ENCODE data around the gene CRABP2. TPM values are rescaled to one million over a fixed set of nuclear protein-coding genes. Genes with fewer than 3 reads are reported as not detected.

Gene CRABP2
- total and polyA plus RNA-seq, 10 of the 15 experiments (the other 5 are each of a cell fraction or from before 2014, with no cell fraction given) = 0.21 to 1.3 (median 0.41) TPM

- TF ChIP-seq REST (IDR thresholded peaks at IDR 0.05; ENCODE audit: low read depth, low read length) (no peak), RFX5 (IDR thresholded peaks at IDR 0.05; ENCODE audit: low read depth, low read length) (no peak), E2F4 (IDR thresholded peaks at IDR 0.05; ENCODE audit: low read depth, low read length) (no peak), EP300 (IDR thresholded peaks at IDR 0.05; ENCODE audit: borderline replicate concordance in 1 of 2, control insufficient read depth in 1 of 2, low read depth in 2 of 2, low read length in 2 of 2) (no peak), BMI1 (IDR thresholded peaks at IDR 0.05; ENCODE audit: borderline replicate concordance) (no peak), ZNF384 (IDR thresholded peaks at IDR 0.05; ENCODE audit: borderline replicate concordance, low read depth, low read length) (no peak)
- TF ChIP-seq, protein P1, sequence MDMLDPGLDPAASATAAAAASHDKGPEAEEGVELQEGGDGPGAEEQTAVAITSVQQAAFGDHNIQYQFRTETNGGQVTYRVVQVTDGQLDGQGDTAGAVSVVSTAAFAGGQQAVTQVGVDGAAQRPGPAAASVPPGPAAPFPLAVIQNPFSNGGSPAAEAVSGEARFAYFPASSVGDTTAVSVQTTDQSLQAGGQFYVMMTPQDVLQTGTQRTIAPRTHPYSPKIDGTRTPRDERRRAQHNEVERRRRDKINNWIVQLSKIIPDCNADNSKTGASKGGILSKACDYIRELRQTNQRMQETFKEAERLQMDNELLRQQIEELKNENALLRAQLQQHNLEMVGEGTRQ (IDR thresholded peaks at IDR 0.05; ENCODE audit: borderline replicate concordance, low read depth, low read length) = no peak
- TF ChIP-seq, protein P2, sequence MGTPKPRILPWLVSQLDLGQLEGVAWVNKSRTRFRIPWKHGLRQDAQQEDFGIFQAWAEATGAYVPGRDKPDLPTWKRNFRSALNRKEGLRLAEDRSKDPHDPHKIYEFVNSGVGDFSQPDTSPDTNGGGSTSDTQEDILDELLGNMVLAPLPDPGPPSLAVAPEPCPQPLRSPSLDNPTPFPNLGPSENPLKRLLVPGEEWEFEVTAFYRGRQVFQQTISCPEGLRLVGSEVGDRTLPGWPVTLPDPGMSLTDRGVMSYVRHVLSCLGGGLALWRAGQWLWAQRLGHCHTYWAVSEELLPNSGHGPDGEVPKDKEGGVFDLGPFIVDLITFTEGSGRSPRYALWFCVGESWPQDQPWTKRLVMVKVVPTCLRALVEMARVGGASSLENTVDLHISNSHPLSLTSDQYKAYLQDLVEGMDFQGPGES (IDR thresholded peaks at IDR 0.05) = no peak
Measured at GRCh38 chr1:156744344-156744743, 39.0 kb upstream of the CRABP2 start (continued).

Data from GM12878 (cell line).